Right renal pelvis (tissue), 4 donors: ENCODE data around the gene KPNB1. TPM values are rescaled to one million over a fixed set of nuclear protein-coding genes. Genes with fewer than 3 reads are reported as not detected.

Experiments used
- DNase-seq, 4 donors: peaks; one replicate each; pipeline ENCODE4 v3.0.0-alpha.2; 2013; ENCODE audit warnings: low read depth in 4 of 4, low spot score in 3 of 4, missing footprints in 1 of 4
- polyA plus RNA-seq, 4 donors: library from polyadenylated mRNA; unstranded; fragments of 120-200 nt; gene quantifications; one replicate each; pipeline ENCODE4 v1.2.1, GENCODE V29; 2013; ENCODE audit not compliant: insufficient read length in 4 of 4

Gene KPNB1
- polyA plus RNA-seq, 4 donors = 222 to 265 (median 250) TPM

- peak in 1 of 4 donors; percentile 45 for DNase-seq
Measured at GRCh38 chr17:47694581-47695428, 45.1 kb downstream of the KPNB1 start.

- DNase-seq = no peak
Measured at GRCh38 chr17:47695429-47696376, 46.0 kb downstream of the KPNB1 start.

- DNase-seq = no peak
Measured at GRCh38 chr17:47696717-47697642, 47.3 kb downstream of the KPNB1 start.

GRCh38 chr17:47697906-47698711 lies 48.4 kb downstream of the KPNB1 start:
- no peak for DNase-seq

- DNase-seq = no peak
Measured at GRCh38 chr17:47698749-47699535, 49.2 kb downstream of the KPNB1 start.

GRCh38 chr17:47699536-47699840 lies 49.8 kb downstream of the KPNB1 start:
- no peak for DNase-seq

GRCh38 chr17:47700471-47701449 lies 51.0 kb downstream of the KPNB1 start:
- no peak for DNase-seq

GRCh38 chr17:47701608-47702007 lies 51.9 kb downstream of the KPNB1 start:
- no peak for DNase-seq

GRCh38 chr17:47702391-47702995 lies 52.8 kb downstream of the KPNB1 start:
- DNase-seq = no peak

- DNase-seq = no peak
Measured at GRCh38 chr17:47703191-47703591, 53.5 kb downstream of the KPNB1 start.

- DNase-seq = no peak
Measured at GRCh38 chr17:47703671-47704070, 54.0 kb downstream of the KPNB1 start.

- DNase-seq = no peak
Measured at GRCh38 chr17:47704116-47704515, 54.4 kb downstream of the KPNB1 start.

- DNase-seq = no peak
Measured at GRCh38 chr17:47704736-47705135, 55.0 kb downstream of the KPNB1 start.

- DNase-seq = no peak
Measured at GRCh38 chr17:47705536-47706530, 56.1 kb downstream of the KPNB1 start.

- DNase-seq = no peak
Measured at GRCh38 chr17:47707056-47707804, 57.5 kb downstream of the KPNB1 start.
